ENCODE results near the gene CALR. TPM values are rescaled to one million over a fixed set of nuclear protein-coding genes. Genes with fewer than 3 reads are reported as not detected.

Gene CALR
- total RNA-seq, 3 donors from 2014 or later (not counting 1 experiment from before 2014, with no cell fraction given), result 588 to 813 (median 763) TPM

GRCh38 chr19:12987781-12988180 is 49.4 kb downstream of the CALR start:
- no peak for TF ChIP-seq CTCF (IDR thresholded peaks at IDR 0.05)
- Mint-ChIP-seq H3K36me3 (no peaks in the 10 kb centered on the region), H3K27me3 (ENCODE audit: low read depth in 2 of 2) (peaks cover 0 to 11% of the 10 kb centered on the region in 2 donors), H3K27ac (no peak overlapping the region), H3K4me1 (peaks cover 0 to 5% of the 10 kb centered on the region in 2 donors), H3K9me3 (no peaks in the 10 kb centered on the region), H3K4me3 (no peak overlapping the region)
- intact Hi-C loops (cut with micrococcal nuclease), result no loop called here
- DNase-seq, result no peak
- WGBS (ENCODE audit: insufficient coverage), result 59% methylated on average over 10 of the region's 10 CpGs
- no peaks in the 10 kb centered on the region for H3K9me3 ChIP-seq (ENCODE audit: control insufficient read depth, insufficient read depth, low read length)
- ATAC-seq, result no peak
- H3K36me3 ChIP-seq (ENCODE audit: control insufficient read depth, insufficient read depth, low read length), result no peaks in the 10 kb centered on the region
- H3K27ac ChIP-seq (ENCODE audit: low read length), result no peak overlapping the region
- peaks cover 2% of the 10 kb centered on the region for H3K27me3 ChIP-seq (ENCODE audit: control insufficient read depth, insufficient read depth, low read length)
- peaks cover 33% of the 10 kb centered on the region for H3K4me1 ChIP-seq (ENCODE audit: control insufficient read depth, insufficient read depth, low read length)
- H3K4me3 ChIP-seq (ENCODE audit: low read length), result no peak overlapping the region

GRCh38 chr19:12990431-12990830 is 52.0 kb downstream of the CALR start:
- ATAC-seq, result no peak
- H3K27ac Mint-ChIP-seq, result no peak overlapping the region

GRCh38 chr19:12990853-12991252 is 52.4 kb downstream of the CALR start:
- Histone ChIP-seq H3K36me3 (ENCODE audit: control insufficient read depth, insufficient read depth, low read length) (no peaks in the 10 kb centered on the region), H3K27me3 (ENCODE audit: control insufficient read depth, insufficient read depth, low read length) (peaks cover 2% of the 10 kb centered on the region), H3K4me3 (ENCODE audit: low read length) (no peak overlapping the region), H3K4me1 (ENCODE audit: control insufficient read depth, insufficient read depth, low read length) (peaks cover 10% of the 10 kb centered on the region), H3K9me3 (ENCODE audit: control insufficient read depth, insufficient read depth, low read length) (no peaks in the 10 kb centered on the region), H3K27ac (ENCODE audit: low read length) (no peak overlapping the region)
- no peak overlapping the region for H3K27ac Mint-ChIP-seq
- H3K4me1 Mint-ChIP-seq, result peaks cover 6 to 12% of the 10 kb centered on the region in 2 donors
- peaks cover 0 to 21% of the 10 kb centered on the region in 2 donors for H3K27me3 Mint-ChIP-seq (ENCODE audit: low read depth in 2 of 2)
- H3K4me3 Mint-ChIP-seq, result no peak overlapping the region
- DNase-seq (no peak), ATAC-seq (no peak)
- WGBS (ENCODE audit: insufficient coverage), result 77% methylated on average over 3 of the region's 3 CpGs
- intact Hi-C loops (cut with micrococcal nuclease), result no loop called here
- no peaks in the 10 kb centered on the region for H3K9me3 Mint-ChIP-seq
- H3K36me3 Mint-ChIP-seq, result no peaks in the 10 kb centered on the region
- no peak for TF ChIP-seq CTCF (IDR thresholded peaks at IDR 0.05)

More at GRCh38 chr19:12990431-12990830, 52.0 kb downstream of the CALR start:
- no peaks in the 10 kb centered on the region for H3K36me3 ChIP-seq (ENCODE audit: control insufficient read depth, insufficient read depth, low read length)
- Mint-ChIP-seq H3K9me3 (no peaks in the 10 kb centered on the region), H3K27me3 (ENCODE audit: low read depth in 2 of 2) (peaks cover 0 to 21% of the 10 kb centered on the region in 2 donors), H3K36me3 (no peaks in the 10 kb centered on the region), H3K4me3 (no peak overlapping the region), H3K4me1 (peaks cover 6 to 11% of the 10 kb centered on the region in 2 donors)
- 81% methylated on average over 14 of the region's 22 CpGs for WGBS (ENCODE audit: insufficient coverage)
- no peak overlapping the region for H3K27ac ChIP-seq (ENCODE audit: low read length)
- TF ChIP-seq CTCF (IDR thresholded peaks at IDR 0.05), result no peak
- intact Hi-C loops (cut with micrococcal nuclease), result no loop called here
- no peak overlapping the region for H3K4me3 ChIP-seq (ENCODE audit: low read length)
- H3K4me1 ChIP-seq (ENCODE audit: control insufficient read depth, insufficient read depth, low read length), result peaks cover 13% of the 10 kb centered on the region
- no peaks in the 10 kb centered on the region for H3K9me3 ChIP-seq (ENCODE audit: control insufficient read depth, insufficient read depth, low read length)
- DNase-seq, result no peak
- H3K27me3 ChIP-seq (ENCODE audit: control insufficient read depth, insufficient read depth, low read length), result peaks cover 2% of the 10 kb centered on the region

GRCh38 chr19:12991296-12991695 is 52.9 kb downstream of the CALR start:
- WGBS (ENCODE audit: insufficient coverage), result 95% methylated on average over 5 of the region's 5 CpGs
- no peak overlapping the region for H3K27ac Mint-ChIP-seq
- H3K4me3 Mint-ChIP-seq, result no peak overlapping the region
- no peak for DNase-seq
- Histone ChIP-seq H3K27me3 (ENCODE audit: control insufficient read depth, insufficient read depth, low read length) (peaks cover 5% of the 10 kb centered on the region), H3K36me3 (ENCODE audit: control insufficient read depth, insufficient read depth, low read length) (no peaks in the 10 kb centered on the region), H3K9me3 (ENCODE audit: control insufficient read depth, insufficient read depth, low read length) (no peaks in the 10 kb centered on the region), H3K4me3 (ENCODE audit: low read length) (no peak overlapping the region), H3K4me1 (ENCODE audit: control insufficient read depth, insufficient read depth, low read length) (peaks cover 9% of the 10 kb centered on the region), H3K27ac (ENCODE audit: low read length) (no peak overlapping the region)
- intact Hi-C loops (cut with micrococcal nuclease), result no loop called here
- H3K4me1 Mint-ChIP-seq, result peaks cover 6 to 16% of the 10 kb centered on the region in 2 donors
- H3K9me3 Mint-ChIP-seq, result no peaks in the 10 kb centered on the region
- TF ChIP-seq CTCF (IDR thresholded peaks at IDR 0.05), result no peak
- ATAC-seq, result no peak
- H3K27me3 Mint-ChIP-seq (ENCODE audit: low read depth in 2 of 2), result peaks cover 0 to 25% of the 10 kb centered on the region in 2 donors
- no peaks in the 10 kb centered on the region for H3K36me3 Mint-ChIP-seq
